ENCODE measurements around the gene SLAMF6. TPM values are rescaled to one million over a fixed set of nuclear protein-coding genes. Genes with fewer than 3 reads are reported as not detected.

Gene SLAMF6
- total RNA-seq, 2 experiments from 2014 or later = 42.8 to 43.9 TPM

GRCh38 chr1:160550572-160551034, 27.5 kb upstream of the SLAMF6 start:
- TF ChIP-seq, protein P1, sequence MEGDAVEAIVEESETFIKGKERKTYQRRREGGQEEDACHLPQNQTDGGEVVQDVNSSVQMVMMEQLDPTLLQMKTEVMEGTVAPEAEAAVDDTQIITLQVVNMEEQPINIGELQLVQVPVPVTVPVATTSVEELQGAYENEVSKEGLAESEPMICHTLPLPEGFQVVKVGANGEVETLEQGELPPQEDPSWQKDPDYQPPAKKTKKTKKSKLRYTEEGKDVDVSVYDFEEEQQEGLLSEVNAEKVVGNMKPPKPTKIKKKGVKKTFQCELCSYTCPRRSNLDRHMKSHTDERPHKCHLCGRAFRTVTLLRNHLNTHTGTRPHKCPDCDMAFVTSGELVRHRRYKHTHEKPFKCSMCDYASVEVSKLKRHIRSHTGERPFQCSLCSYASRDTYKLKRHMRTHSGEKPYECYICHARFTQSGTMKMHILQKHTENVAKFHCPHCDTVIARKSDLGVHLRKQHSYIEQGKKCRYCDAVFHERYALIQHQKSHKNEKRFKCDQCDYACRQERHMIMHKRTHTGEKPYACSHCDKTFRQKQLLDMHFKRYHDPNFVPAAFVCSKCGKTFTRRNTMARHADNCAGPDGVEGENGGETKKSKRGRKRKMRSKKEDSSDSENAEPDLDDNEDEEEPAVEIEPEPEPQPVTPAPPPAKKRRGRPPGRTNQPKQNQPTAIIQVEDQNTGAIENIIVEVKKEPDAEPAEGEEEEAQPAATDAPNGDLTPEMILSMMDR (IDR thresholded peaks at IDR 0.05) = peak; percentile 65

DNA sequence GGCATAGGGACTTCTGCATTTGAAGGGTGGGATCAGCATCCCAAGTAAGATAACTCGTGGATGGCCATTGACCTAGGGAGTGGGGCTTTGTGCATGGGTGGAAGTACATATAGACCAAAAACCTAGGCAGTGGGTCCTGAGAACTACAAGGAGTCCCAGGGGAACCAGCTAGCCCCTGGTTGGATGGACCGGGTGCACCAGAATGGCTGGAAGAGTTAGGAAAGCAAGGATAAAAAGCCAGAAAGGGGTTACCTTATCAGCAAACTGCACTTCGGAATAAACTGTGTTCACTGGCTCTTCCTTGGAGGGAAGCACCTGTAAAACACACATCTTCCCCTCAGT, 26.6 kb upstream of the SLAMF6 start:
- intact Hi-C loops (cut with micrococcal nuclease) = no loop called here
- ATAC-seq (no peak), DNase-seq (no peak)
- TF ChIP-seq, protein P1 (IDR thresholded peaks at IDR 0.05) = no peak
- H3K4me1 Mint-ChIP-seq (ENCODE audit: low read depth) = peaks cover 34% of the 10 kb centered on the region
- H3K4me3 Mint-ChIP-seq = no peak overlapping the region
- CTCF ChIA-PET = interaction anchor here (0.9 to 14.7 kb wide), 6 partner anchors 9 to 59 kb away, joined by 3 to 191 read pairs (median 8); no protein-coding TSS in a partner anchor
- POLR2A ChIA-PET = interaction anchor here (2.1 kb wide), 1 partner anchor 9 kb away, joined by 5 read pairs; no protein-coding TSS in a partner anchor
- H3K36me3 Mint-ChIP-seq (ENCODE audit: low read depth) = peaks cover 53% of the 10 kb centered on the region
- H3K27me3 Mint-ChIP-seq = no peaks in the 10 kb centered on the region
- H3K27ac Mint-ChIP-seq = no peak overlapping the region
- H3K9me3 Mint-ChIP-seq = no peaks in the 10 kb centered on the region

More at GRCh38 chr1:160550572-160551034, 27.5 kb upstream of the SLAMF6 start:
- Mint-ChIP-seq H3K27ac (peak overlapping the region; percentile 60), H3K36me3 (ENCODE audit: low read depth) (peaks cover 53% of the 10 kb centered on the region), H3K4me3 (no peak overlapping the region), H3K27me3 (no peaks in the 10 kb centered on the region), H3K9me3 (no peaks in the 10 kb centered on the region), H3K4me1 (ENCODE audit: low read depth) (peaks cover 28% of the 10 kb centered on the region)
- intact Hi-C loops (cut with micrococcal nuclease) = no loop called here
- ChIA-PET CTCF (interaction anchor here (0.9 to 14.7 kb wide), 8 partner anchors 10 to 58 kb away, joined by 3 to 191 read pairs (median 4); no protein-coding TSS in a partner anchor), POLR2A (interaction anchor here (2.1 kb wide), 1 partner anchor 8 kb away, joined by 5 read pairs; no protein-coding TSS in a partner anchor)
- ATAC-seq (peak; percentile 91), DNase-seq (peak; percentile 79)

- Mint-ChIP-seq H3K36me3 (ENCODE audit: low read depth) (peaks cover 52% of the 10 kb centered on the region), H3K27ac (no peak overlapping the region), H3K9me3 (no peaks in the 10 kb centered on the region), H3K4me1 (ENCODE audit: low read depth) (peaks cover 39% of the 10 kb centered on the region), H3K4me3 (no peak overlapping the region), H3K27me3 (no peaks in the 10 kb centered on the region)
- ATAC-seq = no peak
- CTCF ChIA-PET = interaction anchor here (1.0 to 14.7 kb wide), 5 partner anchors 9 to 60 kb away, joined by 3 to 191 read pairs (median 13); no protein-coding TSS in a partner anchor
- POLR2A ChIA-PET = interaction anchor here (2.1 kb wide), 1 partner anchor 10 kb away, joined by 5 read pairs; no protein-coding TSS in a partner anchor
- TF ChIP-seq, protein P1 (IDR thresholded peaks at IDR 0.05) = no peak
- intact Hi-C loops (cut with micrococcal nuclease) = no loop called here
- DNase-seq = no peak
Measured at GRCh38 chr1:160548960-160549664, 26.1 kb upstream of the SLAMF6 start.

GRCh38 chr1:160548183-160548582, 25.1 kb upstream of the SLAMF6 start:
- ChIA-PET CTCF (interaction anchor here (1.6 to 14.7 kb wide), 3 partner anchors 14 to 61 kb away, joined by 3 to 191 read pairs (median 100); no protein-coding TSS in a partner anchor), POLR2A (no interaction called here)
- no peak overlapping the region for H3K4me3 Mint-ChIP-seq
- intact Hi-C loops (cut with micrococcal nuclease) = no loop called here
- no peak for DNase-seq
- no peaks in the 10 kb centered on the region for H3K9me3 Mint-ChIP-seq
- ATAC-seq = no peak
- H3K4me1 Mint-ChIP-seq (ENCODE audit: low read depth) = peaks cover 38% of the 10 kb centered on the region
- no peaks in the 10 kb centered on the region for H3K27me3 Mint-ChIP-seq
- H3K36me3 Mint-ChIP-seq (ENCODE audit: low read depth) = peaks cover 48% of the 10 kb centered on the region
- peak overlapping the region; percentile 14 for H3K27ac Mint-ChIP-seq
- TF ChIP-seq, protein P1 (IDR thresholded peaks at IDR 0.05) = no peak

DNA sequence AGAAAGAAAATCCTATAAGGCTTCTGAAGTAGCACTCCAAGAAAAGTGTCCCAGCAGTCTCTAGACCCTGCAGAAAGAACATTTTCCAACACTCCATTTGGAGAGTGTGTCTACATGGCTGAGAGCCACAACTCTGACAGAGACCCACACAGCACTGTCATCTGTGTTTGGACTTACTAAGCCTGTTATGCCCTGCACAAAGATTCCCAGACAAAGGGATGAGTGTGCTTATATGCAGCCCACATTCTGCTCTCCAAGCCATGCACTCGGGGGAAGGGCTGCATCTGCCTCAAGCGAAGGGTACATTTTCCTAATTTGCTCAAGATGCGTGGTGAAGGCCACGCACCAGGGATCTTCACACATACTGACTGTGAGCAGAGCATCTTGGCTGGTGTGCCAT, 24.4 kb upstream of the SLAMF6 start:
- no peak for ATAC-seq
- ChIA-PET POLR2A (interaction anchor here (1.1 kb wide), 1 partner anchor 64 kb away, joined by 4 read pairs; no protein-coding TSS in a partner anchor), CTCF (interaction anchor here (1.2 to 14.7 kb wide), 3 partner anchors 9 to 62 kb away, joined by 3 to 191 read pairs (median 100); no protein-coding TSS in a partner anchor)
- H3K4me1 Mint-ChIP-seq (ENCODE audit: low read depth) = peaks cover 37% of the 10 kb centered on the region
- H3K27me3 Mint-ChIP-seq = no peaks in the 10 kb centered on the region
- no peak for DNase-seq
- no peaks in the 10 kb centered on the region for H3K9me3 Mint-ChIP-seq
- H3K4me3 Mint-ChIP-seq = no peak overlapping the region
- TF ChIP-seq, protein P1 (IDR thresholded peaks at IDR 0.05) = no peak
- no peak overlapping the region for H3K27ac Mint-ChIP-seq
- peaks cover 40% of the 10 kb centered on the region for H3K36me3 Mint-ChIP-seq (ENCODE audit: low read depth)
- intact Hi-C loops (cut with micrococcal nuclease) = no loop called here
